CD4-positive, alpha-beta T cell (primary cell): Measurements from ENCODE around the gene PI4K2A. TPM values are rescaled to one million over a fixed set of nuclear protein-coding genes. Genes with fewer than 3 reads are reported as not detected.

Experiments
- ATAC-seq: fragments of 200-7000 bp; cut with Tn5 transposase; one replicate; pipeline ENCODE4 v1.10.0; 2022; ENCODE audit warnings: mild to moderate bottlenecking; ENCODE audit not compliant: poor library complexity
- CTCF ChIA-PET: fragments of 350-600 bp; sonication (Branson Sonifier 250); formaldehyde crosslinking; loops from one replicate; lab custom pipeline; 2021; ENCODE audit warnings: antibody characterized with exemption, inconsistent platforms; lab: Charles Lee
- POLR2A ChIA-PET: fragments of 350-600 bp; sonication (Branson Sonifier 250); formaldehyde crosslinking; loops from one replicate; lab custom pipeline; 2021; ENCODE audit warnings: antibody characterized with exemption, inconsistent platforms; lab: Charles Lee
- DNase-seq, 14 experiments: peaks; one replicate each; pipeline ENCODE4 v3.0.0-alpha.2; 2013 to 2020; ENCODE audit warnings: mixed read lengths in 2 of 14
- H3K27ac ChIP-seq, 2 donors: one replicate each; pipeline versions ENCODE4 v1.5.1 to v1.7.0; 2013; ENCODE audit warnings: low read length in 2 of 2, low read depth in 1 of 2, mild to moderate bottlenecking in 1 of 2
- H3K27me3 ChIP-seq, 2 experiments: 1 replicate in 1 of 2; 2 replicates in 1 of 2; pipeline versions ENCODE4 v1.6.1 to v1.7.0; 2013; ENCODE audit warnings: low read length in 2 of 2, control low read depth in 1 of 2, mild to moderate bottlenecking in 1 of 2, moderate library complexity in 1 of 2; ENCODE audit not compliant: insufficient read depth in 2 of 2, control insufficient read depth in 1 of 2
- H3K36me3 ChIP-seq: one replicate; pipeline ENCODE4 v1.6.1; 2013; ENCODE audit warnings: low read length, control low read depth; ENCODE audit not compliant: insufficient read depth
- H3K4me1 ChIP-seq: one replicate; pipeline ENCODE4 v1.6.1; 2013; ENCODE audit warnings: low read length, control low read depth; ENCODE audit not compliant: insufficient read depth
- H3K4me3 ChIP-seq: one replicate; pipeline ENCODE4 v1.5.1; 2013; ENCODE audit warnings: mild to moderate bottlenecking, low read length, moderate library complexity
- H3K9me3 ChIP-seq, 2 experiments: 1 replicate in 1 of 2; 2 replicates in 1 of 2; pipeline versions ENCODE4 v1.6.1 to v1.7.0; 2013; ENCODE audit warnings: low read length in 2 of 2, mild to moderate bottlenecking in 2 of 2, control low read depth in 1 of 2, moderate library complexity in 1 of 2; ENCODE audit not compliant: control insufficient read depth in 1 of 2, insufficient read depth in 1 of 2
- H3K27ac Mint-ChIP-seq: one replicate; pipeline ENCODE4 v1.8.0; 2020; ENCODE audit warnings: mixed read lengths
- H3K27me3 Mint-ChIP-seq: one replicate; pipeline ENCODE4 v1.8.0; 2021; ENCODE audit warnings: mixed read lengths
- H3K36me3 Mint-ChIP-seq: one replicate; pipeline ENCODE4 v1.8.0; 2021; ENCODE audit warnings: low read depth, mixed read lengths
- H3K4me1 Mint-ChIP-seq: one replicate; pipeline ENCODE4 v1.8.0; 2021; ENCODE audit warnings: low read depth, mixed read lengths
- H3K4me3 Mint-ChIP-seq: one replicate; pipeline ENCODE4 v1.8.0; 2020; ENCODE audit warnings: mild to moderate bottlenecking, mixed read lengths
- H3K9me3 Mint-ChIP-seq: one replicate; pipeline ENCODE4 v1.8.0; 2020; ENCODE audit warnings: mixed read lengths
- intact Hi-C, 2 experiments: fragments of 100-400 bp; cut with DNase I in 1 of 2; cut with micrococcal nuclease in 1 of 2; formaldehyde crosslinking; loops; one replicate each; pipeline versions ENCODE4 v1.15.1 to v1.9.0; 2023 to 2025; cut with DNase I, micrococcal nuclease
- total RNA-seq, 174 experiments: library from RNA in 2 of 174; stranded (reverse) in 2 of 174; gene quantifications; one replicate each; pipeline ENCODE4 v1.2.3 and lab custom pipeline; 2021 to 2026
- TF ChIP-seq, protein P1 (sequence below): fragments of 200-600 bp; IDR thresholded peaks from one replicate; pipeline ENCODE4 v1.8.0; 2022; ENCODE audit warnings: antibody characterized with exemption, mild to moderate bottlenecking

The PI4K2A gene
- total RNA-seq, 2 experiments from 2014 or later = 26.3 to 27.2 TPM

GRCh38 chr10:97713339-97713825, 72.9 kb downstream of the PI4K2A start, which contains the start of gene MARVELD1:
MARVELD1 (plus strand) TSS chr10:97713730; CDS start chr10:97713877, 147 bp downstream.
- Mint-ChIP-seq H3K27ac (peak within 1 kb of the TSS; percentile 35), H3K27me3 (peaks cover 33% of the 10 kb centered on the region), H3K9me3 (no peaks in the 10 kb centered on the region), H3K4me1 (peaks cover 15% of the 10 kb centered on the region), H3K36me3 (no peaks in the 10 kb centered on the region), H3K4me3 (peak within 1 kb of the TSS; percentile 100)
- Histone ChIP-seq H3K36me3 (no peaks in the 10 kb centered on the region), H3K27ac (no peak within 1 kb of the TSS), H3K4me3 (peak within 1 kb of the TSS; percentile 67), H3K4me1 (peaks cover 22% of the 10 kb centered on the region), H3K9me3 (no peaks in the 10 kb centered on the region), H3K27me3 (peaks cover 0 to 7% of the 10 kb centered on the region in 2 experiments)
- ATAC-seq (no peak), DNase-seq (peak in 2 of 14 experiments; percentile 0 to 10)
- intact Hi-C loops = loop anchor here (5.0 kb wide), 1 partner anchor 36 kb away; no protein-coding TSS in a partner anchor
- ChIA-PET CTCF (interaction anchor here (1.1 kb wide), 1 partner anchor 23 kb away, joined by 5 read pairs; the partner anchor contains the start of gene ZFYVE27), POLR2A (interaction anchor here (2.4 to 2.6 kb wide), 2 partner anchors 23 to 27 kb away, joined by 13 to 14 read pairs; partner anchors contain the start of genes AVPI1 and ZFYVE27)
- TF ChIP-seq, protein P1, sequence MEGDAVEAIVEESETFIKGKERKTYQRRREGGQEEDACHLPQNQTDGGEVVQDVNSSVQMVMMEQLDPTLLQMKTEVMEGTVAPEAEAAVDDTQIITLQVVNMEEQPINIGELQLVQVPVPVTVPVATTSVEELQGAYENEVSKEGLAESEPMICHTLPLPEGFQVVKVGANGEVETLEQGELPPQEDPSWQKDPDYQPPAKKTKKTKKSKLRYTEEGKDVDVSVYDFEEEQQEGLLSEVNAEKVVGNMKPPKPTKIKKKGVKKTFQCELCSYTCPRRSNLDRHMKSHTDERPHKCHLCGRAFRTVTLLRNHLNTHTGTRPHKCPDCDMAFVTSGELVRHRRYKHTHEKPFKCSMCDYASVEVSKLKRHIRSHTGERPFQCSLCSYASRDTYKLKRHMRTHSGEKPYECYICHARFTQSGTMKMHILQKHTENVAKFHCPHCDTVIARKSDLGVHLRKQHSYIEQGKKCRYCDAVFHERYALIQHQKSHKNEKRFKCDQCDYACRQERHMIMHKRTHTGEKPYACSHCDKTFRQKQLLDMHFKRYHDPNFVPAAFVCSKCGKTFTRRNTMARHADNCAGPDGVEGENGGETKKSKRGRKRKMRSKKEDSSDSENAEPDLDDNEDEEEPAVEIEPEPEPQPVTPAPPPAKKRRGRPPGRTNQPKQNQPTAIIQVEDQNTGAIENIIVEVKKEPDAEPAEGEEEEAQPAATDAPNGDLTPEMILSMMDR = no peak

DNA sequence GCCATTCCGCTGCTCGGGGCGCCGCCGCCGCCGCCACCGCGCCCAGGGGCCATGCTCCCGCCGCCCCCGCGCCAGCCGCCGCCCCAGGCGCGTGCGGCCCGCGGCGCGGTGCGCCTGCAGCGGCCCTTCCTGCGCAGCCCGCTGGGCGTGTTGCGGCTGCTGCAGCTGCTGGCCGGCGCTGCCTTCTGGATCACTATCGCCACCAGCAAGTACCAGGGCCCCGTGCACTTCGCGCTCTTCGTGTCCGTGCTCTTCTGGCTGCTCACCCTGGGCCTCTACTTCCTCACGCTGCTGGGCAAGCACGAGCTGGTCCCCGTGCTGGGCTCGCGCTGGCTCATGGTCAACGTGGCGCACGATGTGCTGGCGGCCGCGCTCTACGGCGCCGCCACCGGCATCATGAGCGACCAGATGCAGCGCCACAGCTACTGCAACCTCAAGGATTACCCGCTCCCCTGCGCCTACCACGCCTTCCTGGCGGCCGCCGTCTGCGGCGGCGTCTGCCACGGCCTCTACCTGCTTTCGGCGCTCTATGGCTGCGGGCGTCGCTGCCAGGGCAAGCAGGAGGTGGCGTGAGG, 73.4 kb downstream of the PI4K2A start:
- DNase-seq = peak; percentile 26 to 89 (median 44)
- Mint-ChIP-seq H3K9me3 (no peaks in the 10 kb centered on the region), H3K36me3 (no peaks in the 10 kb centered on the region), H3K4me3 (peak overlapping the region; percentile 100), H3K27ac (peak overlapping the region; percentile 35), H3K4me1 (peaks cover 15% of the 10 kb centered on the region), H3K27me3 (peaks cover 29% of the 10 kb centered on the region)
- peak; percentile 85 for ATAC-seq
- CTCF ChIA-PET = interaction anchor here (0.8 to 1.1 kb wide), 2 partner anchors 22 to 155 kb away, joined by 3 to 5 read pairs; partner anchors contain the start of gene ZFYVE27
- H3K27ac ChIP-seq = no peak overlapping the region
- no peaks in the 10 kb centered on the region for H3K36me3 ChIP-seq
- intact Hi-C loops = loop anchor here (5.0 kb wide), 1 partner anchor 37 kb away; no protein-coding TSS in a partner anchor
- peaks cover 22% of the 10 kb centered on the region for H3K4me1 ChIP-seq
- peak overlapping the region; percentile 67 for H3K4me3 ChIP-seq
- H3K27me3 ChIP-seq = peaks cover 0 to 7% of the 10 kb centered on the region in 2 experiments
- POLR2A ChIA-PET = interaction anchor here (2.4 to 2.6 kb wide), 2 partner anchors 22 to 27 kb away, joined by 13 to 14 read pairs; partner anchors contain the start of genes AVPI1 and ZFYVE27
- TF ChIP-seq, protein P1 = no peak
- H3K9me3 ChIP-seq = no peaks in the 10 kb centered on the region

GRCh38 chr10:97714401-97715258, 74.2 kb downstream of the PI4K2A start:
- H3K36me3 Mint-ChIP-seq = no peaks in the 10 kb centered on the region
- H3K4me1 Mint-ChIP-seq = peaks cover 15% of the 10 kb centered on the region
- intact Hi-C loops = loop anchor here (5.0 kb wide), 1 partner anchor 37 kb away; no protein-coding TSS in a partner anchor
- peak in 3 of 14 experiments; percentile 1 to 16 (median 10) for DNase-seq
- Histone ChIP-seq H3K4me1 (peaks cover 19% of the 10 kb centered on the region), H3K9me3 (no peaks in the 10 kb centered on the region), H3K4me3 (peak overlapping the region; percentile 67), H3K36me3 (no peaks in the 10 kb centered on the region), H3K27me3 (peaks cover 0 to 6% of the 10 kb centered on the region in 2 experiments), H3K27ac (no peak overlapping the region)
- ATAC-seq = peak; percentile 11
- peak overlapping the region; percentile 100 for H3K4me3 Mint-ChIP-seq
- no peaks in the 10 kb centered on the region for H3K9me3 Mint-ChIP-seq
- H3K27me3 Mint-ChIP-seq = peaks cover 21% of the 10 kb centered on the region
- CTCF ChIA-PET = interaction anchor here (0.8 to 1.1 kb wide), 2 partner anchors 22 to 154 kb away, joined by 3 to 5 read pairs; partner anchors contain the start of gene ZFYVE27
- no peak overlapping the region for H3K27ac Mint-ChIP-seq
- POLR2A ChIA-PET = interaction anchor here (2.4 to 2.6 kb wide), 2 partner anchors 22 to 28 kb away, joined by 13 to 14 read pairs; partner anchors contain the start of genes AVPI1 and ZFYVE27
- TF ChIP-seq, protein P1 = no peak
